GM18502 (cell line): ENCODE data around the gene ASB11.

Source experiments
- ATAC-seq: cut with Tn5 transposase; IDR thresholded peaks from one replicate; pipeline ENCODE4 v1.9.1; 2021; ENCODE audit warnings: mild to moderate bottlenecking; ENCODE audit not compliant: unreplicated experiment, poor library complexity

The ASB11 gene

DNA sequence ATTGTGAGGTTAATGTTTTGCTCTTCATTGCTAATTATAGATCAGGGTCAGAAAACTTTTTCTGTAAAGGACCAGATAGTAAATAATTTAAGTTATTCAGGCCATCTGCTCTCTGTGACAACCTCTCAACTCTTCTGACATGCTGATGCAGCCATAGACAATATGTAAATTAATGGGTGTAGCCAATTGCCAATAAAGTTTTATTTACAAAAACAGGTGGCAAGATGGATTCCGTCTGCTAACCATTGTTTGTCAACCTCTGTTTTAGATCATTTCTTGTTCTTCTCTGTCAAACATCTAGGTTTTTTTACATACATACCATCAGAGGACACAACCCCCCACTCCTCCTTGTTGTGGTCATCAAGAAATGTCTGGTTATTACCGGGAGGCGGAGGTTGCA is 79.3 kb downstream of the ASB11 start:
- no peak for ATAC-seq

DNA sequence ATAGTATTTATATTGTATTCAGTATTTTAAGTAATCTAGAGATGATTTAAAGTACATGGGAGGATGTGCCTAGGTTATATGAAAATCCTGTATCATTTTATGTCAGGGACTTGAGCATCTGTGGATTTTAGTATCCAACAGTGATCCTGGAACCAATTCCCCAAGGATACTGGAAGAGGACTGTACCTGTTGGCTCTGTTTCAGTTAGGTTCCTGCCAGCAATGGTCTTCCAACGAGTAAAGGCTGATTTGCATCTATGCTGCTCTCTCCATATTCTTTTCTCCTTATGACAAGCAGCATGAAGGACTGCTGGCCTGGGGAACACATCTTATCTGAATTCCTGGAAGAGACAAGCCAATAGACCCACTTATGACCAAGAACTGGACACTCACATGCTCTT is 80.4 kb downstream of the ASB11 start:
- ATAC-seq: no peak

DNA sequence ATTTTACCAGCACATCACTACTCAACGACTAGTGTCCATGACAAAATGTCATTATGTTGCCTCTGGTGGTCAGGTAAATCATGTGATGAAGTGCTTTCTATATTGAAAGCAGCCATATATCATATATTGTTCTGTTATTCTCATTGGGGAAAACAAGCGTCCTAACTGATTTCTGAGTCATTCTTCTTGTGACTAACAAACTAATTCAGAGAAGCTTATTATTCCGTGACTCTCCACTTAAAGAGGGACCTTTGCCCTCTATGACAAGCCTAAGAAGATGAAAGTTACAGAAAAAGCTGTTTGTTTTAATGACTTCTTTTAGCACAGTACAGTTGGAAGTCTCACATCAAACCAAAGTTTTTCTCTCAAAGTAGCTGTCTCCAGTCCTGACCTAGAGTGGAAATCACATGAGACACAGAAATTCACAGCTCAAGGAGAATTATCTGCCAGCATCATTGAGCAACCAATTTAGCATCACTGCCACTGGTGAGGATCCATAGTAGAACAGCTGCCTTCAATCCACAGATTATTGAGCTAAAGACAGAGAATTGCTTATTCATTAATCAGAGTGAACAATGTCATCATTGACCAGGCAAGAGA is 81.9 kb downstream of the ASB11 start:
- no peak for ATAC-seq
